ENCODE data around the gene ATP6V0C. TPM values are rescaled to one million over a fixed set of nuclear protein-coding genes. Genes with fewer than 3 reads are reported as not detected.

Gene ATP6V0C
- total RNA-seq, 1 experiment from 2014 or later = 212 TPM

DNA sequence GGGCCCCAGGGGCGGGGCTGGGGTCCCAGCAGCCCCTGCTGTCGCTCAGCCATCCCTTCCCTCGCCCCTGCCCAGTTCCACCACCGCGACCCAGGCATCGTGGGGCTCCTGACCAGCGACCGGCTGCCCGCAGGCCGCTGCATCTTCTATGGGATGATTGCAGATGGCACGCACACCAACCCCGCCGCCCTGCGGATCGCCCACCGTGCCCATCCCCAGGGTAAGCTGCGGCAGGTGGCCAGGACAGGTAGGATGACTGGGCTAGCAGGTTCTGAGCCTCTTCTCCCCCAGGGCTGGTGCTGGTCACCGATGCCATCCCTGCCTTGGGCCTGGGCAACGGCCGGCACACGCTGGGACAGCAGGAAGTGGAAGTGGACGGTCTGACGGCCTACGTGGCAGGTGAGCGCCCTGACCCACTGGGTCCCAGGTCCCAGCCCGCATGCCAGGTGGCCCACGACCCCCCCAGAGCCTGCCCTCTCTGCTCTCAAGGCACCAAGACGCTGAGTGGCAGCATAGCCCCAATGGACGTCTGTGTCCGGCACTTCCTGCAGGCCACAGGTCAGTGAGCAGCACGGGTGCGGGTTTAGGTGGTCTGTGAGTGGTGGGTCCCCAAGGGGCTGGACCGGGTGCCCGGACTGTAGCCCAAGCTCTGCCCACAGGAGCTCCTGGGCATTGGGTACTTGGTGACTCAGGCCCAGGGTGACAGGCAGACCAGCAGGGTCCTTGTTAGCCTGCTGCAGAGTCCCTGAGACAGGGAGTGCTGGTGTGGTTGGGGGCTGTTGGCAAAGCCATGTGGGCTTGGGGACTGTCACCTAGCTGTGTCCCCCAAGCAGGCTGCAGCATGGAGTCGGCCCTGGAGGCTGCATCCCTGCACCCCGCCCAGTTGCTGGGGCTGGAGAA lies 14.7 kb downstream of the ATP6V0C start (continued):
- TF ChIP-seq TCF7 (CRISPR knock-in tag; IDR thresholded peaks at IDR 0.05; ENCODE audit: low read depth) (no peak), ZNF396 (CRISPR knock-in tag; IDR thresholded peaks at IDR 0.05; ENCODE audit: borderline replicate concordance) (no peak)

DNA sequence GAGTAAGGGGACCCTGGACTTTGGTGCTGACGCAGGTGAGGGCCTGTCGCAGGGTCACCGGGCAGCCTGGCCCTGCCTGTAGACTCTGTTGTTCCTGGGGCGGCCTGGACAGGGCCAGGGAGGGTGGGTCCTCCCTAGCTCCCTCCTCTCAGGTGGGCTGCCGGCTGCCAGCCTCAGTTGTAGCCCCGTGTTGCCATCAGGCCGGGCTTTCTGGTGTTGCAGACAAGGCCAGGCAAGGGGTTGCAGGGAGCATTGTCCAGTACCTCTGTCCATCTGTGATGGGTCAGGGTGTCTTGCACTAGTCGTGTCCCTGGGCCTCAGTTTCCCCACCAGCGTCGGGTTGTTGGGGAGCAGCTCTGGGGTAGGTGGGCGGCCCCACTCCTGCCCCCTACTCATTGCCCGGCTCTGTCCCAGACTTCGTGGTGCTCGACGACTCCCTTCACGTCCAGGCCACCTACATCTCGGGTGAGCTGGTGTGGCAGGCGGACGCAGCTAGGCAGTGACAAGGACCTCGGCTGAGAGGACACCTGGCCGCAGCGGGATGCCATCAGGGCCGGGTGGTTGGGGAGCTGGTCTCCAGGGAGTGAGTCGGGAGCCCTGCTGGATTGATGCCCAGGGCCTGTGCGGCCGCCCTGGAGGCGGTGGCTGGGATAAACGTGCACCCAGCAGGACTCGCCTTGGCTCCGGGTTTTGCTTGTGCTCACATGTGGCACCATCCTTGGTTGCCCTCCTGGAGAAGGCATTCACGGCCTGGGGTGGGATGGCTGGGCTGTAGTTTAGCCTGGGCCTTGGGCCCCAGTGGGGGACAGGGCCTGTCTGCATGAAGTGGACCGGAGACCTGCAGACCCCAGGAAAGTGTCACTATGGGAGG lies 15.5 kb downstream of the ATP6V0C start:
- H3K4me3 Mint-ChIP-seq = no peak overlapping the region
- H3K27ac Mint-ChIP-seq = no peak overlapping the region
- ATAC-seq (no peak), DNase-seq (ENCODE audit: low spot score) (no peak)
- no peaks in the 10 kb centered on the region for H3K9me3 Mint-ChIP-seq
- peaks cover 8% of the 10 kb centered on the region; the same call in 1 of the 2 replicates for H3K27me3 Mint-ChIP-seq (ENCODE audit: low read depth)
- POLR2A ChIA-PET = no interaction called here
- H3K36me3 Mint-ChIP-seq = peaks cover 6% of the 10 kb centered on the region
- CTCF ChIA-PET = interaction anchor here (1.1 kb wide), 2 partner anchors 18 to 28 kb away, joined by 3 to 4 read pairs; no protein-coding TSS in a partner anchor
- no peak for TF ChIP-seq HMGA2 (CRISPR knock-in tag; IDR thresholded peaks at IDR 0.05)
- TF ChIP-seq, protein P1, sequence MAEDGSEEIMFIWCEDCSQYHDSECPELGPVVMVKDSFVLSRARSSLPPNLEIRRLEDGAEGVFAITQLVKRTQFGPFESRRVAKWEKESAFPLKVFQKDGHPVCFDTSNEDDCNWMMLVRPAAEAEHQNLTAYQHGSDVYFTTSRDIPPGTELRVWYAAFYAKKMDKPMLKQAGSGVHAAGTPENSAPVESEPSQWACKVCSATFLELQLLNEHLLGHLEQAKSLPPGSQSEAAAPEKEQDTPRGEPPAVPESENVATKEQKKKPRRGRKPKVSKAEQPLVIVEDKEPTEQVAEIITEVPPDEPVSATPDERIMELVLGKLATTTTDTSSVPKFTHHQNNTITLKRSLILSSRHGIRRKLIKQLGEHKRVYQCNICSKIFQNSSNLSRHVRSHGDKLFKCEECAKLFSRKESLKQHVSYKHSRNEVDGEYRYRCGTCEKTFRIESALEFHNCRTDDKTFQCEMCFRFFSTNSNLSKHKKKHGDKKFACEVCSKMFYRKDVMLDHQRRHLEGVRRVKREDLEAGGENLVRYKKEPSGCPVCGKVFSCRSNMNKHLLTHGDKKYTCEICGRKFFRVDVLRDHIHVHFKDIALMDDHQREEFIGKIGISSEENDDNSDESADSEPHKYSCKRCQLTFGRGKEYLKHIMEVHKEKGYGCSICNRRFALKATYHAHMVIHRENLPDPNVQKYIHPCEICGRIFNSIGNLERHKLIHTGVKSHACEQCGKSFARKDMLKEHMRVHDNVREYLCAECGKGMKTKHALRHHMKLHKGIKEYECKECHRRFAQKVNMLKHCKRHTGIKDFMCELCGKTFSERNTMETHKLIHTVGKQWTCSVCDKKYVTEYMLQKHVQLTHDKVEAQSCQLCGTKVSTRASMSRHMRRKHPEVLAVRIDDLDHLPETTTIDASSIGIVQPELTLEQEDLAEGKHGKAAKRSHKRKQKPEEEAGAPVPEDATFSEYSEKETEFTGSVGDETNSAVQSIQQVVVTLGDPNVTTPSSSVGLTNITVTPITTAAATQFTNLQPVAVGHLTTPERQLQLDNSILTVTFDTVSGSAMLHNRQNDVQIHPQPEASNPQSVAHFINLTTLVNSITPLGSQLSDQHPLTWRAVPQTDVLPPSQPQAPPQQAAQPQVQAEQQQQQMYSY (CRISPR knock-in tag; IDR thresholded peaks at IDR 0.05) = peak; percentile 85
- peaks cover 6% of the 10 kb centered on the region for H3K4me1 Mint-ChIP-seq

DNA sequence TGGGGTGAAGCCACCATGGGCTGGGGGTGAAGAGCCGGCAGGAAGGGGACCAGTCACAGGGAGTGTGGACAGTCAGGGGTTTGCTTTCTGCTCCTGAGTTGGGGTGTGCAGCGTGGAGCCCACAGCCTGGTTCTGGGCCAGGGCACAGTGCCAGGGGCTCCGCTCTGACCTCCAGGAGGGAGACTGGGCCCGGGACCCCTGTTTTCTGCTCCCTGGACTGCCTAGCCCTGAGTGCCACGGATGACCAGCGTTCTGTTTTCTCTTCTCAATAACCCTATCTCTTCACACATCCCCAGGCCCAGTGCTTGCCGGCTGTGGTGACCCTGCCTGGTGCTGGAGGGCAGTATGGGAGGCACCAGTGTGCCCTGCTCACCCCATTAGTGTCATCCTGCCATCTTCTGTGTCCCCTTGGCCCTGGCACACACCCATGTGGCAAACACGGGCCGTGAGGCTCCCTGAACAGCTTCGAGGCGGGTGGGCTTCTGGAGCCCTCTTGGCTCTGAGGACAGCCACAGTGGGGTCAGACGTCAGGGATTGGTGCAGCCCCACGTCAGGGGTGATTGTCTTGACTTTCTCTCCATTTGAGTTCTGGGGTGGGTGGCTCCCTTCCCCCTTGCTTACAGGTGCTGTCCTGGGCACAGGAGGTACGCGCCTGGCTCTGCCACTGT lies 16.3 kb downstream of the ATP6V0C start:
- POLR2A ChIA-PET = interaction anchor here (1.1 to 2.4 kb wide), 2 partner anchors 11 to 73 kb away, joined by 4 to 17 read pairs; partner anchors contain the start of gene AMDHD2
- H3K36me3 Mint-ChIP-seq = no peaks in the 10 kb centered on the region; the same call in 1 of the 2 replicates
- no peaks in the 10 kb centered on the region for H3K9me3 Mint-ChIP-seq
- peaks cover 8% of the 10 kb centered on the region; the same call in 1 of the 2 replicates for H3K27me3 Mint-ChIP-seq (ENCODE audit: low read depth)
- no peak for ATAC-seq
- DNase-seq (ENCODE audit: low spot score) = no peak
- 0 out of 2 replicates have a peak, but pooled peaks cover 5% of the 10 kb centered on the region for H3K4me1 Mint-ChIP-seq
- CTCF ChIA-PET = interaction anchor here (1.1 to 1.3 kb wide), 2 partner anchors 29 kb away, joined by 4 to 8 read pairs; no protein-coding TSS in a partner anchor
- TF ChIP-seq FOXP1 (CRISPR knock-in tag; IDR thresholded peaks at IDR 0.05; ENCODE audit: borderline replicate concordance) = no peak
- TF ChIP-seq, protein P2, sequence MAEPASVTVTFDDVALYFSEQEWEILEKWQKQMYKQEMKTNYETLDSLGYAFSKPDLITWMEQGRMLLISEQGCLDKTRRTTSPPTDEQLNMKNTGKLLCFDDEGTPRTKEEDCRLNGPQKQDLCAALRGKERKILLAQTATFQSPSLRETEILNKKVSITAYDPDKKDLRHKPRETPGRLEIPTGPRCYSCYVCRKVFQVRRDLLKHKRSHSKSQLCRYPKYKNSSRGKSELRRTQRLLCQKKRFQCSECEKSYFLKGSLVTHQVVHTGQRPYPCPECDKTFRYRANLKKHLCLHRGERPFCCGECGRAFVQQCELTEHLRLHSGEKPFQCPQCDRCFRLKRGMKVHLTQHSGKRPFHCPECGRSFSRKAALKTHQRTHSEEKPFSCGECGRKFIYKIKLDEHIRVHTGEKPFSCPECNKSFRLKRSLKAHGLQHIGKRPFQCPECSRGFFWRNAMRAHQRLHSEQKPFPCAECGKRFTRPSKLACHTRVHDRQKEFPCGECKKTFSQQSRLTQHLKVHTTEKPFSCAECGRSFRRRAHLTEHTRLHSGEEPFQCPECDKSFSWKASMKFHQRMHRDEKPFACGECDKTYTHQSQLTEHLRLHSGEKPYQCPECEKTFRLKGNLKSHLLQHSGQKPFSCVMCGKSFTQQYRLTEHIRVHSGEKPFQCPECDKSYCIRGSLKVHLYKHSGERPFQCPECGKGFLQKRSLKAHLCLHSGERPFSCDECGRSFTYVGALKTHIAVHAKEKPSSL (CRISPR knock-in tag; conservative IDR thresholded peaks at IDR 0.05) = no peak
- no peak for TF ChIP-seq GRHL2 (CRISPR knock-in tag; IDR thresholded peaks at IDR 0.05; ENCODE audit: insufficient replicate concordance, severe bottlenecking)
- no peak for TF ChIP-seq GTF2I (CRISPR knock-in tag; conservative IDR thresholded peaks at IDR 0.05)
- no peak for TF ChIP-seq TP53 (CRISPR knock-in tag; IDR thresholded peaks at IDR 0.05)
- TF ChIP-seq, protein P3, sequence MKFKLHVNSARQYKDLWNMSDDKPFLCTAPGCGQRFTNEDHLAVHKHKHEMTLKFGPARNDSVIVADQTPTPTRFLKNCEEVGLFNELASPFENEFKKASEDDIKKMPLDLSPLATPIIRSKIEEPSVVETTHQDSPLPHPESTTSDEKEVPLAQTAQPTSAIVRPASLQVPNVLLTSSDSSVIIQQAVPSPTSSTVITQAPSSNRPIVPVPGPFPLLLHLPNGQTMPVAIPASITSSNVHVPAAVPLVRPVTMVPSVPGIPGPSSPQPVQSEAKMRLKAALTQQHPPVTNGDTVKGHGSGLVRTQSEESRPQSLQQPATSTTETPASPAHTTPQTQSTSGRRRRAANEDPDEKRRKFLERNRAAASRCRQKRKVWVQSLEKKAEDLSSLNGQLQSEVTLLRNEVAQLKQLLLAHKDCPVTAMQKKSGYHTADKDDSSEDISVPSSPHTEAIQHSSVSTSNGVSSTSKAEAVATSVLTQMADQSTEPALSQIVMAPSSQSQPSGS (CRISPR knock-in tag; IDR thresholded peaks at IDR 0.05; ENCODE audit: borderline replicate concordance, low read depth) = no peak
- TF ChIP-seq, protein P1 (CRISPR knock-in tag; IDR thresholded peaks at IDR 0.05) = no peak
- no peak for TF ChIP-seq CREB1 (CRISPR knock-in tag; IDR thresholded peaks at IDR 0.05)
- no peak for TF ChIP-seq HMGA2 (CRISPR knock-in tag; IDR thresholded peaks at IDR 0.05)
- TF ChIP-seq, protein P4, sequence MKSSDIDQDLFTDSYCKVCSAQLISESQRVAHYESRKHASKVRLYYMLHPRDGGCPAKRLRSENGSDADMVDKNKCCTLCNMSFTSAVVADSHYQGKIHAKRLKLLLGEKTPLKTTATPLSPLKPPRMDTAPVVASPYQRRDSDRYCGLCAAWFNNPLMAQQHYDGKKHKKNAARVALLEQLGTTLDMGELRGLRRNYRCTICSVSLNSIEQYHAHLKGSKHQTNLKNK (CRISPR knock-in tag; IDR thresholded peaks at IDR 0.05) = no peak
- TF ChIP-seq FOXK1 (CRISPR knock-in tag; IDR thresholded peaks at IDR 0.05) = no peak
- H3K4me3 Mint-ChIP-seq = peak overlapping the region; percentile 31; the same call in 1 of the 2 replicates
- H3K27ac Mint-ChIP-seq = peak overlapping the region; percentile 82; the same call in 1 of the 2 replicates
